Renal pelvis (tissue), 4 donors: ENCODE results near the gene SRPK2. TPM values are rescaled to one million over a fixed set of nuclear protein-coding genes. Genes with fewer than 3 reads are reported as not detected.
"Not testable (repeated sequence)": the region's sequence is repeated elsewhere in the genome, so short reads cannot be mapped to it uniquely, and the experiment has no call there.

Experiments
- DNase-seq: peaks from one replicate; pipeline ENCODE4 v3.0.0-alpha.2; 2013
- polyA plus RNA-seq, 3 donors: library from polyadenylated mRNA; unstranded; fragments of 120-200 nt; gene quantifications; one replicate each; pipeline ENCODE4 v1.2.1, GENCODE V29; 2013; ENCODE audit not compliant: insufficient read length in 3 of 3

Gene SRPK2
- polyA plus RNA-seq, 3 donors = 46.1 to 47.5 (median 47.4) TPM

GRCh38 chr7:105224884-105225651 is 163.7 kb downstream of the SRPK2 start:
- no peak for DNase-seq

GRCh38 chr7:105222953-105223352 is 165.8 kb downstream of the SRPK2 start:
- DNase-seq = no peak

DNA sequence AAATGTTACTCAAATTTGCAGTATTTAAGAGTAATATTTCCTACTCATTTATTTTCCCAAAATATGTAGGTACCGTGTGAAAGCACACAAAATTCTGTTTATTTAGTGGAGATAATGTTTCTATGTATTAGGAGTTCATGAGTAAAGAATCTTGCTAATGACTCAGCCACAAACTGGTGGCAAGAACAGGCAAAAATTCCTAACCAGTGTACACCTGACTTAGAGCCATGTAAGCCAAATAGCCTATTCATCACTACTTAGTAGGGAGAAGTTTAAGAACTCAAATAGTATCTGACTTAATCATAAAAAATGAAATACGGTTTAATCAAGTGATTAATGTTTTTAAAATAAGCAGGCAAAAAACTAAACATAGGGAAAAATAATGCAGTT is 169.0 kb downstream of the SRPK2 start:
- no peak for DNase-seq

DNA sequence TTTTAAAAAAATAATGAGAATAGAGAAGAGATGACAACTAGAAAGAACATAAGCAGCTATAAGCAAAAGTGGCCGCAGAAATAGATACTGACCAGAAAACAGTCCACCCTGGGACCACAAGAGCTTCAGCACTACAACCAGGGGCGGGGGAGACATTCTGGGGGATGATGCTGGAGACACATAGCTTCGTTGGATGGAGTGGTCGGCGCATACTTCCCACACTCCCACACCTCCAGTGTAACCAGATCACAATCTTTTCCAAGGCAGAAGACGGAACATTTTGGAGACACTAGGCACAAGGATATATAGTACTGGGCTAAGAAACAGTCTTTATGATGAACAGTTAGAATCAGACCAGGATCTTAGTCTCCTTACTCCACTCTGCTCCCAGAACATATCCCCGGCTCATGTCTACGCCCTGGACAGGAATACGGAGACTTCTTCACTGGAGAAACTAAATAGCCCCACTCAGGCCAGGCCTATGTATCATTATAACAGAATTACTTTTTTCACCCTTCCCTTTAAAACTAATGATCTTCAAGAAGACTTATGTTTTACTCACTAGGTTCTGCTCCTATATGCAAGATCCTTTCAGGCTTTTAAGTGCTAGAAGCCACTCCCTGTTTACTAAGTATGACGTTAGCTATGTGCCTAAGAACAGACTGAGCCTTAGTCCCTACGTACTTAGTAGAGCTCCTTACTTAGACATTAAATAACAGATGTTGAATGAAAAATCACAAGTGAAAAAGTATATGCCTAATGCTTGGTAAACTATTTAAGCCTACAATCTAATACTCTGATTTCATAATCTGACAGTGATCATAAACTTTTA is 169.6 kb downstream of the SRPK2 start:
- DNase-seq = no peak

GRCh38 chr7:105218215-105218614 is 170.5 kb downstream of the SRPK2 start:
- no peak for DNase-seq

GRCh38 chr7:105216786-105217185 is 171.9 kb downstream of the SRPK2 start:
- DNase-seq = no peak

GRCh38 chr7:105215821-105216220 is 172.9 kb downstream of the SRPK2 start:
- DNase-seq = no peak

DNA sequence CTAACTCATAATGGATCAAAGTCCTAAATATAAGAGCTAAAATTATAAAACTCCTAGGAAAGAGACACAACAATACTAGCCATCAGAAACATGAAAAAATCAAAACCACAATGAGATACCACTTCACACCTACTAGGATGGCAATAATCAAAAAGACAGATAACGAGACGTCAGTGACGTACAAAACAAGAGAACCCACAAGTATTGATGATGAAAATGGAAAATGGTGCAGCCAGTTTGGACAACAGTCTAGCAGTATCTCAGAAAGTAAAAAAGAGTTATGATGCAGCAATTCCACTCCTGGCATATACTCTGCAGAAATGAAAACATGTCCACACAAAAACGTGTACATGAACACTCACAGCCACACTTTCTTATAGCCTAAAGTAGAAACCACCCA is 173.5 kb downstream of the SRPK2 start:
- DNase-seq = no peak

- no peak for DNase-seq
Observed at GRCh38 chr7:105213611-105214010, 175.1 kb downstream of the SRPK2 start.

- DNase-seq = no peak
Observed at GRCh38 chr7:105212212-105212611, 176.5 kb downstream of the SRPK2 start.

GRCh38 chr7:105210721-105211205 is 178.0 kb downstream of the SRPK2 start:
- DNase-seq = no peak

GRCh38 chr7:105209870-105210269 is 178.9 kb downstream of the SRPK2 start:
- no peak for DNase-seq

GRCh38 chr7:105209433-105209832 is 179.3 kb downstream of the SRPK2 start:
- DNase-seq = no peak

DNA sequence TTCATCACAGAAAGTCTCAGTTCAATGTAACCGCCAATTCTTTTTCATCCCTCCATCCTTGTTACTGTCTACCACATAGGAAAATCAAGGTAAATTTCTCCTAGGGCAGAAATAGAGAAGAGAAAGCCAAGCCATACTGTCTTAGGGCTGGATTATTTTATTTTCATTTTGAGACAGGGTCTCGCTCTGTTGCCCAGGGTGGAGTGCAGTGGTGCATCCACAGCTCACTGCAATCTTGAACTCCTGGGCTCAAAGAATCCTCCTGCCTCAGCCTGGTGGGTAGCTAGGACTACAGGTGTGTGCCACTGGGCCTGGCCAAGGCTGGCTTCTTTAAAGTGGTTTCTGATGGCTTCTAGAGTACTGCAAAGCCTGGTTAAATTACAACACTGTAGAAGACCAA is 181.7 kb downstream of the SRPK2 start:
- no peak for DNase-seq

DNA sequence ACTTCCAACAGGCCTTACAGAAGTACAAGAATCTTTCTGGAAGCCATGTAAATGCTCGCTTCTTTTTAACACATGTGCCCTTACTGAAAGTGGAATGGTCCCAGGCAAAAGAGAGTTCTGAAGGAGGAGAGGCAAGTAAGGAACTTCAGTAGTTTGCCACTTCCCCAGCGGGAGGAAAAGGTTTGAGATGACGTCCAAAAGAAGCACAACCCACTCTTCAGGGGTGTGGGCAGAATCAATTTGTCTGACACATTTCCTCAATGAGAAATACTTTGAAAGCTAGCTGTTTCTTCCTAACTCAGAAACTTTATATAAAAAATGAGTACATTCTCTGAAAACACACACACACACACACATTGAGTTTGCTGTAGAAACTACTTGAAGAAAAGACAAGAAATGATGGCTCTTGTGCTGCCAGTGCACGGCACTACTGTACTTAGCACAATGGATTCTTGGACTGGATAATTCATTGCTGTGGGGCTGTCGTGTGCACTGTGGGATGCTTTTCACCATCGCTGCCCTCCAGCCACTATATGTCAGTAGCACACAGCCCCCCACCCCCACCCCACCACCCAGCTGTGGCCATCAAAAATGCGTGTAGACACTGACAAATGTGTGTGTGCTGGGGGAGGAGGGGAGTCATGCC is 183.0 kb downstream of the SRPK2 start:
- DNase-seq = no peak

DNA sequence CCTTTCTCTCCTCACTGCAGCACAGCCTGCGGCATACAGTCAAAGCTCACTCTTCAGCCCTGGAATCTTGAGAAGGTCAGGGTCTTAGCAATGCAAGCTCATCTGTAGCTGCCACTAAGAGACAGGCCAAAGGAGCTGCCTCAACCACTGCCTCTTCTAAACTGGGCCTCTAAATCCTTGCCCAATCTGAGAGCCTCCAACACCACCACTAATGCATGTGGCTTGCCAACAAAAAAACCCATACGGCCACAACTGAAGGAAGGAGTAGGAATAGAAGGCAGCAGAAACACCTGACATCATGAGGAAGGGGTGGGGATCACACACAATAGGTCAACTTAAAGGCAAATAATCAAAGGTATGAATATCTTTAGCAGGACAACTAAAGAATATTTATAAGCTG is 183.8 kb downstream of the SRPK2 start:
- no peak for DNase-seq

DNA sequence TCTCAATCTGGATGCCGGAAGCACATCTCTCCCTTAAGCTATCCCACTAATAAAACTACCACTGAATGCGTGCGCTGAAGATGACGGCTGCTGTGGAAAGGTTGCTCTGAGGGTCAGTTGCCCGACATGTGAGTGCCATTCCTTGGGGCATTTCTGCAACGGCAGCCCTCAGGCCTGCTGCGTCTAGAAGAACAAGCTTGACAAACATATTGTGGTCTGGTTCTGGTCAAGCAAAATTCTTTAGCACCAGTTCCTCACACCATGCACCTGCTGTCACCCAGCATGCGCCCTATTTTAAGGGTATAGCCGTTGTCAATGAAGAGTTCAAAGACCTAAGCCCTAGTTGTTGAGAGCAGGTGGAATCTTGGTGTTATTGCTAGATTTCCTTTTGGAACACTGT is 184.2 kb downstream of the SRPK2 start:
- DNase-seq = no peak

DNA sequence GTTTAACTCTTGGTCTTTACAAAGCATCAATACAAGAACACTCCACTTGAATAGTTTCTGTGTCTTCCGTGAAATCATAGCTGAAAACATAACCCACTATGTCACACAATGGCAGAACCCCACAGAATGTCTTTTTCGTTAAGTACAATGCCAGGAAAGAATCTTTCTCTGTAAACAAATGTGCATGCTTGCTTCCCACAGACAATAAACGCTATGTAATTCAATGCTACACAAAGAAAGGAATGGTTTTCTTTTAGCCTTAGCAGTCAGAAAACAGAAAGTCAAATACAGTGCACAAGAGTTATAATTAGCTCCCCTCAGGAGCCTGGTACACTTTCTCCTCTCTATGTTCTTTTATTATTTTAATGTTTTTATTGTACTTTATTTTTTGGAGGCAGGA is 186.1 kb downstream of the SRPK2 start:
- no peak for DNase-seq

DNA sequence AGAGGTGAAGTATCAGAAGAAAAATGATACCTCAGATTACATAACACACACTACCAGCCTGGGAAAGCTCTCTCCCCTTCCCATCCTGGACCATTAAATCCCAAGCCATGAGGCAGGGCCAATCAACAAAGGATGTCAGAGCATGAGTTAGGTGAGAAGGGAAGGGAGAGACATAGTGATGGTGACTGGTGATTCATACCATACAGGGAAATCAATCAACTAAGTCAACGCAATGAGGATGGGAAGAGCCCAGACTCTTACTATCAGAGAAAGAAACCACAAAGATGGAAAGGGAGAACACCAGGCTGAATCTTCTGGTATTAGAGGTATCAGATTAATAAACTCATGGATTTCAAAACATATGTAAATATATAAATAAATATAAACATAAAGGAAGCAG is 189.3 kb downstream of the SRPK2 start:
- no peak for DNase-seq

GRCh38 chr7:105198223-105198622 is 190.5 kb downstream of the SRPK2 start:
- DNase-seq = peak; percentile 8

GRCh38 chr7:105196473-105196872 is 192.2 kb downstream of the SRPK2 start:
- DNase-seq = no peak

DNA sequence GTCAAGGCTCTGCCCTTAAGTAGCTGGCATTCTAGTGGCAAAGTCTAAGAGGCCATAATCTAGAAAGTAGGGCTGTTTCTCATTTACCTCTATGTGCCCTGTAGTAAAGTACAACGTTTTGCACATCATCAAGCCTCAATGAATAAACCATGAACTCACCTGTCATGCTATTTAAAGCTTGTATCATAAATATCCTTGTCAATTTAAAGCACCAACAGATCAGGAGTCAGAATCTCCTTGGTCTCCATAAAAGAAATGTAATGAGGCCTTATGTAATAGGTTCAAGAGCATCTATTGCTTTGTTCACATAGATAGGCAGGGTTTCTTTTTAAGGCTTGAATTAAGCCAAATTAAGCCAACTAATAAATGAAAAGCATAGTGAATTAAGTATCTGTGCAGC is 192.8 kb downstream of the SRPK2 start:
- DNase-seq = no peak

DNA sequence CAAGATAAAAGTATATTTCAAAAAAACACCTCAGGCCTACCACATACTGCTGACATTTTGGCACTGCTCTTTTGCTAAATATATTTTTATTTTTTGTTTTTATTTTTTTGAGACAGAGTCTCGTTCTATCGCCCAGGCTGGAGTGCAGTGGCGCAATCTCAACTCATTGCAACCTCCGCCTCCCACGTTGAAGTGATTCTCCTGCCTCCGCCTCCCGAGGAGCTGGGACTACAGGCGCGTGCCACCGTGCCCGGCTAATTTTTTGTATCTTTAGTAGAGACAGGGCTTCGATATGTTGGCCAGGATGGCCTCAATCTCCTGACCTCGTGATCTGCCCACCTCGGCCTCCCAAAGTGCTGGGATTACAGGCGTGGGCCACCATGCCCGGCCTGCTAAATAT is 193.8 kb downstream of the SRPK2 start:
- not testable (repeated sequence) for DNase-seq
